ENCODE measurements around the gene FKBP6.
A peak's percentile ranks its signal among the peaks of the same experiment; 100 is the strongest.
"Not testable (repeated sequence)": the region's sequence is repeated elsewhere in the genome, so short reads cannot be mapped to it uniquely, and the experiment has no call there.

Gene FKBP6, protein sequence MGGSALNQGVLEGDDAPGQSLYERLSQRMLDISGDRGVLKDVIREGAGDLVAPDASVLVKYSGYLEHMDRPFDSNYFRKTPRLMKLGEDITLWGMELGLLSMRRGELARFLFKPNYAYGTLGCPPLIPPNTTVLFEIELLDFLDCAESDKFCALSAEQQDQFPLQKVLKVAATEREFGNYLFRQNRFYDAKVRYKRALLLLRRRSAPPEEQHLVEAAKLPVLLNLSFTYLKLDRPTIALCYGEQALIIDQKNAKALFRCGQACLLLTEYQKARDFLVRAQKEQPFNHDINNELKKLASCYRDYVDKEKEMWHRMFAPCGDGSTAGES

DNA sequence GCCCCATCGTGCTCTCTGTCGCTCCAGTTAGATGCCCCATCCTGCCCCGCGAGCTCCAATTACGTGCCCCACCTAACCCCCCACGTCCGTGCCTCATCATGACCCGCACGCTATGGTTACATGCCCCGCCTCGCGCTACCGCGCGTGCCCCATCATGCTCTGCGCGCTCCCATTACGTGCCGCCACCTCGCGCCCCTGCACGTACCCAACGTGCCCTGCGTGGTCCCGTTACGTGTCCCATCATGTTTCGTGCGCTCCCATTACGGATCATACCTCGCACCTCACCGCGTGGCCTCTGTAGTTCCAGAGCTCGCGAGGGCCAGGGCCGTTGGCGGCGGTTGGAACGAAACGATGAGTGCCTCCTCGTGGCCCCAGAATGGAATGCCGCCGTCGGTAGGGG, at the start of gene FKBP6, which contains the start of gene TRIM50:
Gene FKBP6, plus strand, starts transcription at position 240 of the 400 bp plus-strand sequence. CDS start 268 bp downstream, outside the sequence.
Gene TRIM50, minus strand, starts transcription at position 161 of the 400 bp plus-strand sequence. CDS start 3,295 bp downstream, outside the sequence.
- DNase-seq (ENCODE audit: low read depth in 2 of 2): not testable (repeated sequence)

DNA sequence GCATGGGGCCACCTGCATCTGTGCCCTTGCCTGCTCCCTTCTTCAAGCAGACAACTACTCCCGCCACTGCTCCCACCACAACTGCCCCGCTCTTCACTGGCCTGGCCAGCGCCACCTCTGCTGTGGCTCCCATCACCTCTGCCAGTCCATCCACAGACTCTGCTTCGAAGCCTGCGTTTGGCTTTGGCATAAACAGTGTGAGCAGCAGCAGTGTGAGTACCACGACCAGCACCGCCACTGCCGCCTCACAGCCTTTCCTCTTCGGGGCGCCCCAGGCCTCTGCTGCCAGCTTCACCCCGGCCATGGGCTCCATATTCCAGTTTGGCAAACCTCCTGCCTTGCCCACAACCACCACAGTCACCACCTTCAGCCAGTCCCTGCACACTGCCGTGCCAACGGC, 30.7 kb upstream of the FKBP6 start:
- DNase-seq (ENCODE audit: low read depth in 2 of 2): not testable (repeated sequence)

DNA sequence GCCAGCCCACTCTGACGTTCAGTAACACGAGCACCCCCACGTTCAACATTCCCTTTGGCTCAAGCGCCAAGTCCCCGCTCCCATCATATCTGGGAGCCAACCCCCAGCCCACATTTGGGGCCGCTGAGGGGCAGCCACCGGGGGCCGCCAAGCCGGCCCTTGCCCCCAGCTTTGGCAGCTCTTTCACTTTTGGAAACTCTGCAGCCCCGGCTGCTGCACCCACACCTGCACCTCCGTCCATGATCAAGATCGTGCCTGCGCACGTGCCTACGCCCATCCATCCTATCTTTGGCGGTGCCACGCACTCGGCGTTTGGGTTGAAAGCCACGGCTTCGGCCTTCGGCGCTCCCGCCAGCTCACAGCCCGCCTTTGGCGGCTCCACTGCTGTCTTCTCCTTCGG, 30.3 kb upstream of the FKBP6 start:
- not testable (repeated sequence) for DNase-seq (ENCODE audit: low read depth in 2 of 2)

DNA sequence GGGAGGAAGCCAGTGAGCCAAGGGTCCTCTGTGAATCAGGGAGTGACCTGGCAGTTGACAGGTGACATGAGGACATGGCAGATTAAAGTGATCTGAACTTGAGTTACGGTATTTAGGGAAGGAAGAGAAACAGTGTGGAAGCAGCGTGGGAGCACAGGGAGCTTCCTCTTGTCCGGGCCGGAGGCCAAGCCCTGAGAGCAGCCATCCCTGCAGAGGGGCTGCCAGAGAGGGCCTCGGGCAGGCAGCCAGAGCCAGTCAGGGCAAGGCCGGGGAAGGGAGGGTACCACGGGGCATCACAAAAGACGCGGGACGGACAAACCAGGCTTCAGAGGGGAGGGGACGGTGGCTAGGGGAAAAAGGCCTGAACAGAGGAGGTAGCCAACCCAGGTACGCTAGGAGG, 28.1 kb upstream of the FKBP6 start:
- not testable (repeated sequence) for DNase-seq (ENCODE audit: low read depth in 2 of 2)

DNA sequence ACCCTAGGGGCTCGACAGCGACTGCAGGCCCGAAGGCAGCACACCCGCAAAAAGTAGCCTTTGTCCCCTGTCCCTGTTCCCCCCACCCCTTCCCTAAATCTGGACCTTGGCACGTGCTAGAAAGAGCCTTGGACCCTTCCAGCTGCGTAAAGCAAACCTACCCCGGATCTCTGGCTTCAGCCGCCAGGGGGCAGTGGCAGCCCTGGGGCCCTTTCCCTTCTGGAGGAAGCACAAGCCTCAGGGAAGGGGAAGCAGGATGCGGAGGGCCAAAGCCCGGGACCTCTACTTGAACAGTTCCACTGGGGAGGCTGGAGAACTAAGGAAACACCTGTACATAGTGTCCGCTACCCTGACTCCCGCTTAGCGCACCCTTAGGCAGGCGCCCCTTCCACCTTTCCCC, 26.9 kb upstream of the FKBP6 start:
- DNase-seq (ENCODE audit: low read depth in 2 of 2): not testable (repeated sequence)

DNA sequence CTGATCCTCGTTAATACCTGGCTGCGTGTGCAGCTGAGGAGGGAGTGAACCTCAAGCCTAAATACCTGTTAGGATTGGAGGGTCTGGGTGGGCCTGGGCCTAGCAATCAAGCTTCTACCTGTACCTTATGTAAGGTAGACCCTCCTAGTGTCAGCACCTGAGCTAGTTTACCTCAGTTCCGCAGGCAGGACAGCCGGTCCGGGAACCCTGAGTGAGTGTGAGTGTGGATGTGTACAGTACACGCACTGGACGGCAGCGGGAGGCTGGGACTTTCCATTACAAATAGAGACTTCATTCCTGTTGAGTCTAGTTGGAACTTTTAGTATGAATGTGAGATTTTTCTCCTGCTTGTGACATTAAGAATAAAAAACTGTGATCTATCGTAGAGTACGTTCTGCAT, 25.1 kb upstream of the FKBP6 start:
- DNase-seq (ENCODE audit: low read depth in 2 of 2): not testable (repeated sequence)

DNA sequence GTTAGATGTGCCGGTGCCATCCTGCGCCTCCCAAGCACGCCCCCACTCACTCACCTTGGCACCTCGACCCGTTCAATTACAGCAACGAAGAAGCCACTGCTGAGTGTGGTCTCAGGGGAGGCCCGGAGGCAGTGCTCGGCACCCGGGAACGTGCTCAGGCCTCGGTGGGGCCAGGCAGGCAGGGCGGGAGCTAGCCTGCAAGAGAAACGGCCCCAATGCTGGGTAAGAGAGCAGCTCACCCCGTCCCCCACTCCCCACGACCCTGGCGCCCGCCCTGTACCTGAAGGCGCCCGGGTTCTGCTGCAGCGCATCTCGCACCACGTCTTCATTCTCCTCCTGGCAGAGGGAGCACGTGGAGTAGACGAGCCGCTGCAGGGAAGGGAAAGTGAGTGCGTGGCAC, 24.4 kb upstream of the FKBP6 start:
- DNase-seq (ENCODE audit: low read depth in 2 of 2): no peak

DNA sequence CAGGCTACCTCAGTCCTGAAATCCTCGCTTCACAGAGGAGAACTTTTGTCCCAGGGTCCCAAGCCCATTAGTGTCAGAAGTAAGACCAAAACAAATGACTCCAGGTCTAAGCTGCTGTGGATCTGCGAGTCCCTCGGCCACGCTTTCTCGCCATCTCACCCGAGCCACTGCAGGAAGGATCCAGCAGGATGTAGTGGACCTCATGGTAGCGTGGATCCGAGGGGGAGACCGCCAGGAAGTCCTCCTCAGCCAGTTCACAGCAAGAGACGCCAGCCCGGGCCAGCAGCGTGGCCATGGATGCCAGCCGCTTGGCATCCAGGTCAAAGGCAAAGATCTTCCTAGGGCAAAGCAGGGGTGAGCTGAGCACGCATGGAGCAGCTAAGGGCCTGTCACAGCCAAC, 23.9 kb upstream of the FKBP6 start:
- DNase-seq (ENCODE audit: low read depth in 2 of 2): no peak

DNA sequence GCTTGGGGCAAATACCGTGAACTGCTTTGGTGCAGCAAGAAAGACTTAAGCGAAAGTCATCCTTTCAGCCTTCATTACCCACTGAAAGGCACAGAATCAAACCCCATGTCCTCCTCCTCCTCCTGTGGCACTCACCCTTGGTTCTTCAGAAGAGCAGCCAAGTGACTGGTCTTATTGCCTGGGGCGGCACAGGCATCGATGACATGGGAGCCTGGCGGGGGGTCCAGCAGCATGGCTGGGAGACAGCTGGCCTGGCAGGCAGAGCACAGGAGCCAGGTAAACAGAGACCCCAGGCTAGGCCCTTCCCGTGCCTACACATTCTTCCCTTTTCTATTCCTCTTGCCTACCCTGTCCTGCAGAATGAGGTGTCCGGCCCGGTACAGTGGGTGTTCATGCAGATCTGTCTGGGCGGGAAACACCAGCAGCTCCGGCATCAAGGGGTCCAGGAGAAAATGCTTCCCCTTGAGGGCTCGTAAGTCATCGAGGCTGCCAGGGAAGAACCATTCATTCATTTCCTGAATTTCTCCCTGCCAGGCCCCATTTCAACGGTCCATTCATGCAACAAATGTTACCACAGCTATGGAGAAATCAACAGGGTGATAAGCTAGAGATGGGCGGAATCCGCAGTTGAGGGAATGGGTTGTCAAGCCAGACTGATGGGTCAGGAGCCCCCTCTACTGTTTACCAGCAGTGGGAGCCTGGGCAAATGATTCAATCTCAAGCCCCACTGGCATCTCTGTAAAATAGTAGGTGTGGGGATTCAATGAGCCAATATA, 23.2 kb upstream of the FKBP6 start:
- DNase-seq (ENCODE audit: low read depth in 2 of 2): not testable (repeated sequence)

DNA sequence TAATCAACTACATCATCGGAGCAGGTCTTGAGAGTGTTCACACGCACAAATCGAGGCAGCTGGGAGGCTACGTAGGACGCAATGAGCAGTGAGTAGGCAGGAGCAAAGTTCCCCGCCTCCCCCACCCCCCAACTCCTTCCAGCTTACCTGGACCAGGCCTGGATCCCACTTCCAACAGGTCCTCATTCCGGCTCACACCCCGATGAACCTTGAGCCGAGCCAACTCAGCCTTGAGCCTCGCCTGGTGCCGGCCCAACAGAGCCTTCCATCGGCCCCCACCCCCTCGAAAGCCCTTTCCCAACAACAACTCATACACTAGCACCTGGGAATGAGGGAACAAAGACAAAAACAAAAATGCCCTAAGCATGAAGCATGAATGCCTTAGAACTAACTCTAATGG, 20.5 kb upstream of the FKBP6 start:
- DNase-seq (ENCODE audit: low read depth in 2 of 2): no peak

DNA sequence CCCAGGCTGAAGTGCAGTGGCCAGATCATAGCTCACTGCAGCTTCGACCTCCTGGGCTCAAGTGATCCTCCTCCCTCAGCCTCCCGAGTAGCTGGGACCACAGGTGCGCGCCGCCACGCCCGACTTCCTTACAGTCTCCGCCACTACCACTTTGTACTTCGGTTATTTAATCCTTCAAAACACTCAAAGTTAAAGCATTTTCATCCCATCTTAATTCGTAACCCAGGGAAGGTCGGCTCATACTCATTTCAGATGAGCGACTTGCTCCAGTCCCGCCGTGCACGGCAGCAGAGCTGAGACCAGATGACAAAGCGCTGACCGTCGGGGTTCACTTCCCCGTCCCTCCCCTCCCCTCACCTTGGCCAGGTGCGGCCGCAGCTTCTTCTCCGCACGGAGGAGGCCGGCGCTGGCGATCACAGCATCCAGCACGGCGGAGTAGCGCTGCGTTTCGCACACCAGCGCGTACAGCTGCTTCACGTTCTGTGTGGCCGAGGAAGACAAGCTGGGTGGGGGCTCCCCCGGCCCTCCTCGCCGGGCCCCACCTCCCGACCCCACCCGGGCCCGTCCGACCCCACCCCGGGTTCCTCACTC, 19.8 kb upstream of the FKBP6 start:
- DNase-seq (ENCODE audit: low read depth in 2 of 2): peak in 1 of 2 donors; percentile 2

DNA sequence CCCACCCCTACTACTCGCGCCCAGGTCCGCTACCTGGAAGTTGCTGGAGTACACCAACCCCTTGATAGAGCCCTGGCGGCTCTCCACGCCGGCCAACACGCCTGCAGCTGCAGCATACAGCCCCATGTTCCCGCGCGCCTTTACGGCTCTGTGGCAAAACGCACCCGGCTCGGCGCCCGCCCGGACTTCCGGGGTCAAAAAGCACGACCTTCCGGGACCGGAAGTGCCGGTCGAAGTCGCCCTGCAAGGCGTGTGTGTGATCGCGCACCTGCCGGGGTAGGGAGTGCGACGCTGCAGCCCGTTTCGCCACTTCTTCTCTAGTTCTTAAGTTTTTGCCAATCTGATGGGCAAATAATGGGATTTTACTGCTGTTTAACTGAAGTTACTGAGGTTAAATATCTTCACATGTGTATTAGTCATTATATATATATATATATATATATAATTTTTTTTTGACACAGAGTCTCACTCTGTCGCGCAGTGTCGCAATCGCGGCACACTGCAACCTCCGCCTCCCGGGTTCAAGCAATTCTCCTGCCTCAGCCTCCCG, 19.2 kb upstream of the FKBP6 start, which contains the start of gene NSUN5:
Gene NSUN5, minus strand, starts transcription at position 162 of the 550 bp plus-strand sequence. Its CDS starts 36 bp downstream, at position 126.
- DNase-seq (ENCODE audit: low read depth in 2 of 2): peak; percentile 87 to 91

DNA sequence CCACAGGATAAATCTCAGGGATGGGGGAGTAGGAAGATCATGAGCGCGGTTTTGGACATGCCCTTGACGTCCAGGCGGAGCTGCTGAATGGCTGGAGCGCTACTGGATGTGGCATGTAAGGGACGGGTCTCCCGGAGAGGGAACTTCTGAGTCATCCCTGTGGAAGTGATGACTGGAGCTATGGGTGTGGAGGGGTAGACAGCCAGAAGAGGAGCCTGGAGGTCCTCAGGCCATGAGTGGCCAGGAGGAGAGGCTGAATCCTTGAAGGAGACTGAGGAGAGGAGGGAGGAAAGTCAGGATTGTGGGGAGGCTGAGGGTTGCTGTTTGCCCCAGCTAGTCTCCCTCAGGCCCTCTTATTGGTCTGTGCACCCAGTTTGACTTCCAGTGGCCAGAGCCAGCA, 16.5 kb upstream of the FKBP6 start:
- not testable (repeated sequence) for DNase-seq (ENCODE audit: low read depth in 2 of 2)

DNA sequence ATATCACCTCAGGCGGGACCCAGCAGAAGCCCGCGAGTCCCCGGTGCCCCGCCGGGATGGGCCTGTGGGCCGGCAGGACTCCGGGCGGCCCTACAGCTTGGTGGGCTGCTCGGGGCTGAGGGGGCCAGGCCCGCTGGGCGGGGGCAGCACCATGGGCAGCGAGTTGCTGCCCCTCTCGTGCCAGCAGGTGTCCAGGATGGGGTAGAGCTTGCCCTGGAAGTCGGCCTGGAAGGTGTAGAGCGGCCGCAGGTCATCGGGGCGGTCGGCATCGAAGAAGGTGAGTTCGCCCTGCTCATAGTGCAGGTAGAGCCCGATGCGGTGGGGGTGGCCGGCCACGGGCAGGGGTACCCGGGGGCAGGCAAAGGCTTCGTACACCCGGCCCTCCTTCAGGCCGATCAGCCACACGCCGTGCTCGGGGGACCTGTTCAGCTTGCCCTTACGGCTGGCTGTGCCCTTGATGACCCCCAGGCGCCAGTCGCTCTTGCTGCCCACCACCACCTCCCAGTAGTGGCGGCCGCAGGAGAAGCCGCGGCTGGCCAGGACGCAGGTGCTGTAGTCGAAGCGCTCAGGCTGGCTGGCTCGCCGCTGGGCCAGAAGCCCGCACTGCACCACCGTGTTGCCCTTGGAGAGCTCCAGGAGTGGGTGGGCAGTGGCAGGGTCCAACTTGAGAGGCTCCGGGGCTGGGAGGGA, 15.0 kb upstream of the FKBP6 start:
- DNase-seq (ENCODE audit: low read depth in 2 of 2): no peak

DNA sequence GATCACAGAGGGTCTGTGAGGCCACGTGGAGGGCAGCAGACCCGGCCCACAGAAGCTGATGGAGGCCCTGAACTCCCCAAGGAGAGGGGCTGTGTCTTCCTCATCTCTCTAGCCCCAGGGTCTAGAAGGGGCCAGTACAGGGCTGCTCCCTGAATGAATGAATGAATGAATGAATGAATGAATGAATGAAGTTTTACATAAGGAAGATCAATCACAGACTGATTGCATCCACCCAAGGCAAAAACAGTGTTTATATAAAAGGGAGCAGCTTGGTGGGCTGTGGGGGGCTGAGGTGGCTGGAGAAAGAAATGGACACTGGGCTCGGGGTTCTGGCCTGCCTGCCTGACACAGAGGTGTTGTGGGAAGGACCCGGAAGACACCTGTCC, 14.4 kb upstream of the FKBP6 start:
- no peak for DNase-seq (ENCODE audit: low read depth in 2 of 2)

DNA sequence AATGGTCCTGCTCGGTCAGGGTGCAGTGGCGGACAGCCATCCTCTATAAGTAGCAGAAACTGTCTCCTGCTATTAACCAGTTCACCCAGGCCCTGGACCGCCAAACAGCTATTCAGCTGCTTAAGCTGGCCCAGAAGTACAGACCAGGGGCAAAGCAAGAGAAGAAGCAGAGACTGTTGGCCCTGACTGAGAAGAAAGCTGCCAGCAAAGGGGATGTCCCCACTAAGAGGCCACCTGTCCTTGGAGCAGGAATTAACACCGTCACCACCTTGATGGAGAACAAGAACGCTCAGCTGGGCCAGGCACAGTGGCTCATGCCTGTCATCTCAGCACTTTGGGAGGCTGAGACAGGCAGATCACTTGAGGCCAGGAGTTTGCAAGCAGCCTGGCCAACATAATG, 13.7 kb upstream of the FKBP6 start:
- no peak for DNase-seq (ENCODE audit: low read depth in 2 of 2)

DNA sequence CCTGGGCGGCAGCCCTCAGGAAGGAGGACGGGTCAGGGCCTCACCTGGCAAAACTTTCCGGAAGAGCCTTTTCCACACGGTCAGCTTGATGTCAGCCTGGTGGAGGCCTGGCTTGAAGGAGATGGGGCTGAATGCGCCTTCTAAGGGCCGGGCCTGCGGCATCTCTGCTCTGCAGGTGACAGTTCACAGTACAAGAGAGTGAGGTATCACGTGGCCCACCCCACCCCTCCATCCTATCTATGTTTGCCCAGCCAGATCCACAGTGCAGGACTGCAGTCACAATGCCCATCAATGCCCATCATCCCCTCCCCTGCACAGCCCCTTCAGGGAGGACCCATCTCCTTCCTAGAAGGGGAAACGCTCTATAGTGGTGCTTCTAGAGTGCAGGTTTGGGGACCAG, 11.4 kb upstream of the FKBP6 start:
- no peak for DNase-seq (ENCODE audit: low read depth in 2 of 2)

DNA sequence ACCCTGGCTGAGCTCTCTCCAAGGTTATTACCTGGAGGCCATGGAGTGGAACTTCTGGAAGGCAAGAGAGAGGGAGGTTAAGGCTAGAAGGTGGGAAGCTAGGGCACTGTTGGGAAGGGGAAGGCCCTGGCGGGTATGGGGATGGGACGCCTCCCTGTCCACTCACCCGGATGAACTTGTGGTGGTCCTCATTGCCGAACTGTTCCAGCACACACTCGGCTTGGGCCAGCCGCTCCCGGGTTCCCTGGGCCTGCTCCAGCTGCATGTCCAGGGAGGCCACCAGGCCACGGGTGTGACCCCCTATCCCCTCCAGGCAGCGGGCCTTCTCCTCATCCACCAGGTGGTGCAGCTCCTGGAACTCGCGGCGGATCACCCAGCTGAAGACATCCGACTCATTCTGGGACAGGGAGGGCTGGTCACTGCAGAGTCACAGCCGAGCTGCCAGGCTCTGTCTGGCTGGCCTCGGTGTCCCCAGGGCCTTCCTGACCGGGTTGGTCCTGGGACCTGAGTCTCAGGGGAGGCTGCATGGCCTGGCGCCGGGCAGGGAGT, 9.2 kb upstream of the FKBP6 start:
- not testable (repeated sequence) for DNase-seq (ENCODE audit: low read depth in 2 of 2)

DNA sequence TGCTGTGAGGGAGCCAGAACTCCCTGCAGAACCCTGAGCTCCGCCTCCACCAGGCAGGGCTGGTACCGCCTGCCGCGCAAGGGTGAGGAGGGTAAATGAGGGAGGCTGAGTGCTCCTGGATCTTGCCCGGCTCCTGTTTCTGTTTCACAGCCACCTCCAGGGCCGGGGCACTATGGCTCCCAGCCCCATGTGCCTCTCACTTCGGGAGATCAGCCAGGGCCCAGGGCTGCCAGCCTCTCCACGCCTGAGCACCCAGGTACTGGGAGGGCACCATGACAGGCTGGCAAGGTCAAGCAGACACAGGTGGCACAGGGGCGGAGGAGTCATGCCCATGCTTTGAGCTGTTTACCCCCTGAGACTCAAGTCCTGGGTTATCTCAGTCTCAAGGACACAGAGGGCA, 8.4 kb upstream of the FKBP6 start:
- not testable (repeated sequence) for DNase-seq (ENCODE audit: low read depth in 2 of 2)

DNA sequence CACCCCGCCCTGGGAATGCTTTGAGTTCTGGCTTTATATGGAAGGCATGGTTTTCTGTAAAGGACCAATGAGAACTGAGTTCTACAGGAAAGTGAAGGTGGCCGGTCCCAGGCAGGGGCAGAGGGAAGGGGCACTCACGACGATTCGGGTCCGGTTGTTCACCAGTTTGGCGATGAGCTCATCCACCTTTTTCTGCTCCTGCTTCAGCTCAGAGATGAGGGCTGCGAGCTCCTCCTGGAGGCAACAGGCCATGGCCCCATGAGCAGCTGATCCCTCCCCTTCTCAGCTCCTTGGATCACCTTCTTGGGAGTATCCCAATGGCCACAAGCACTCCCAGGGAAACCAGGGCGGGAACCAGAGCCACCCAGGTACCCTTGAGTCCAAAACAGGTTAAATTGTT, 8.0 kb upstream of the FKBP6 start:
- DNase-seq (ENCODE audit: low read depth in 2 of 2): not testable (repeated sequence)

DNA sequence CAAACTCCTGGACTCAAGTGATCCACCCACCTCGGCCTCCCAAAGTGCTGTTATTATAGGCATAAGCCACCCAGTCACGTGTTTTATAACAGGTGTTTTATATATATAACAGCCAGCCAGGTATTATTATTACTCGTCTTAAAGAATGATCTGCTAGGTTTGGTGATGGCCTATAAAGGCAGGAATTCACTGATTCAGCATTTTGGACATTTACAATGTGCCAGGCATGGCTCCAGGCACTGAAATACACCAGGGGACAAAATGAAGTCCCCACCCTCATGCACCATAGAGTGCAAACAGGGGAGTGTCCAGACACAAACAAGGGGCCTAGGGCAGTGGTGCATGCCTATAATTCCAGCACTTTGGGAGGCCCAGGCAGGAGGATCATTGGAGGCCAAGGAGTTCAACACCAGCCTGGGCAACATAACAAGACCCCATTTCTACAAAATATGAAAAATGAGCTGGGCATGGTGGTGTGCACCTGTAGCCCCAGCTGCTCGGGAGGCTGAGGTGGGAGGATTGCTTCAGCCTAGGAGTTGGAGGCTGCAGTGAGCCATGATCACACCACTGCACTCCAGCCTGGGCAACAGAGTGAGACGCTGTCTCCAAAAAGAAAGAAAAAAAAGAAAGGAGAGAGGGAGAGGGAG, 4.4 kb upstream of the FKBP6 start:
- DNase-seq (ENCODE audit: low read depth in 2 of 2): not testable (repeated sequence)
